ENCODE results near the gene LRFN4.

The LRFN4 gene

GRCh38 chr11:66858186-66858938 is 1.5 kb downstream of the LRFN4 start:
- H3K4me3 ChIP-seq (ENCODE audit: low read depth, low read length): no peak overlapping the region

GRCh38 chr11:66858939-66859685 is 2.2 kb downstream of the LRFN4 start:
- H3K4me3 ChIP-seq (ENCODE audit: low read depth, low read length): no peak overlapping the region

GRCh38 chr11:66859686-66860448 is 3.0 kb downstream of the LRFN4 start:
- H3K4me3 ChIP-seq (ENCODE audit: low read depth, low read length): no peak overlapping the region

- H3K4me3 ChIP-seq (ENCODE audit: low read depth, low read length): no peak overlapping the region
Measured at GRCh38 chr11:66860449-66860831, 3.6 kb downstream of the LRFN4 start.

- H3K4me3 ChIP-seq (ENCODE audit: low read depth, low read length): no peak overlapping the region
Measured at GRCh38 chr11:66861038-66861773, 4.3 kb downstream of the LRFN4 start.

GRCh38 chr11:66861774-66862558 is 5.1 kb downstream of the LRFN4 start:
- H3K4me3 ChIP-seq (ENCODE audit: low read depth, low read length): no peak overlapping the region

GRCh38 chr11:66862559-66863037 is 5.7 kb downstream of the LRFN4 start:
- no peak overlapping the region for H3K4me3 ChIP-seq (ENCODE audit: low read depth, low read length)

GRCh38 chr11:66863428-66864125 is 6.7 kb downstream of the LRFN4 start:
- no peak overlapping the region for H3K4me3 ChIP-seq (ENCODE audit: low read depth, low read length)

GRCh38 chr11:66864172-66864901 is 7.5 kb downstream of the LRFN4 start:
- H3K4me3 ChIP-seq (ENCODE audit: low read depth, low read length): no peak overlapping the region

GRCh38 chr11:66864924-66865697 is 8.2 kb downstream of the LRFN4 start:
- no peak overlapping the region for H3K4me3 ChIP-seq (ENCODE audit: low read depth, low read length)

- H3K4me3 ChIP-seq (ENCODE audit: low read depth, low read length): no peak overlapping the region
Measured at GRCh38 chr11:66866007-66866406, 9.1 kb downstream of the LRFN4 start.

- H3K4me3 ChIP-seq (ENCODE audit: low read depth, low read length): no peak overlapping the region
Measured at GRCh38 chr11:66866511-66866986, 9.7 kb downstream of the LRFN4 start.

GRCh38 chr11:66867425-66868040 is 10.7 kb downstream of the LRFN4 start:
- no peak overlapping the region for H3K4me3 ChIP-seq (ENCODE audit: low read depth, low read length)

GRCh38 chr11:66868082-66868725 is 11.3 kb downstream of the LRFN4 start:
- H3K4me3 ChIP-seq (ENCODE audit: low read depth, low read length): no peak overlapping the region

GRCh38 chr11:66868726-66869566 is 12.1 kb downstream of the LRFN4 start:
- H3K4me3 ChIP-seq (ENCODE audit: low read depth, low read length): no peak overlapping the region

- H3K4me3 ChIP-seq (ENCODE audit: low read depth, low read length): no peak overlapping the region
Measured at GRCh38 chr11:66869567-66869870, 12.7 kb downstream of the LRFN4 start.

Data from iPS-11a (cell line).